ENCODE data around the gene EPHB3.

The EPHB3 gene

GRCh38 chr3:184578218-184578617, 16.6 kb downstream of the EPHB3 start:
- Histone ChIP-seq H2BK15ac (ENCODE audit: low read depth, poor library complexity, severe bottlenecking) (no peak overlapping the region), H3K4ac (ENCODE audit: low read depth in 1 of 2, low read length in 2 of 2) (peak overlapping the region in 1 of 2 experiments; percentile 73), H3K36me3 (ENCODE audit: control insufficient read depth in 1 of 2, insufficient read depth in 2 of 2, low read depth in 1 of 2, low read length in 2 of 2) (peaks cover 7 to 36% of the 10 kb centered on the region in 2 experiments), H3K18ac (ENCODE audit: low read depth in 1 of 2, low read length in 2 of 2) (no peak overlapping the region), H2AK5ac (ENCODE audit: low read length, severe bottlenecking) (no peak overlapping the region), H4K91ac (ENCODE audit: low read length) (peak overlapping the region; percentile 8), H3K4me2 (ENCODE audit: low read length, poor library complexity, severe bottlenecking) (no peak overlapping the region), H2BK5ac (ENCODE audit: low read depth, low read length, poor library complexity, severe bottlenecking) (no peak overlapping the region), H3K23ac (ENCODE audit: low read length in 2 of 2) (no peak overlapping the region), H3K4me3 (ENCODE audit: insufficient read depth in 1 of 2, low read depth in 1 of 2, low read length in 2 of 2) (no peak overlapping the region), H3K27ac (ENCODE audit: low read length, poor library complexity, severe bottlenecking) (no peak overlapping the region), H3K4me1 (ENCODE audit: control insufficient read depth, insufficient read depth, low read depth, low read length) (peaks cover 16% of the 10 kb centered on the region), H3K79me1 (replicated peaks; ENCODE audit: low read length, poor library complexity, severe bottlenecking) (no peaks in the 10 kb centered on the region), H3K27me3 (ENCODE audit: control insufficient read depth in 1 of 2, insufficient read depth in 1 of 2, low read length in 2 of 2) (no peaks in the 10 kb centered on the region), H3K9ac (ENCODE audit: low read length) (no peak overlapping the region), H3K14ac (ENCODE audit: low read length in 2 of 2) (peak overlapping the region in 1 of 2 experiments; percentile 79), H2BK12ac (ENCODE audit: low read length in 2 of 2) (no peak overlapping the region), H4K8ac (ENCODE audit: low read length) (no peak overlapping the region), H2BK120ac (ENCODE audit: low read depth, low read length) (no peak overlapping the region), H3K9me3 (ENCODE audit: control insufficient read depth, low read length) (no peaks in the 10 kb centered on the region), H2AFZ (ENCODE audit: low read depth, low read length) (no peak overlapping the region)
- DNase-seq = no peak
- WGBS = 60% methylated on average over 7 of the region's 7 CpGs

DNA sequence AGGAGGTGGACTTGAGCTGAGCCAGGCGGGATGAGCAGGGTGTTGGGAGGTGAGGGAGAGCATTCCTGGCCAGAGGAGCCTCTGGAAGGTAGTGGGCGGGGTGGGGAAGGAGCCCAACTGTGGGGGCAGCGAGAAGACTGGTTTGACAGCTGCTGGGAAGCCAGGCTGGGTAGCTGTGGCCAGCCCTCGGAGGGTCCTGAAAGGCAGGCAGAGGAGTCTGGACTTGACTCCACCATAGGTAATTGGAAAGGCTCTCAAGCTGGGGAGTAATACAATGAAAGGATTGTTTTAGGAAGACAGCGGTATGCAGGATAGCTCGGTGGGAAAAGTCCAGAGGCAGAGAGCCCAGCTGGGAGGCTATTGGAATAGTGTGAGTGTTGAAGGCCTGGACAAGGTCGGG, 17.2 kb downstream of the EPHB3 start:
- H3K4me1 ChIP-seq (ENCODE audit: control insufficient read depth, insufficient read depth, low read depth, low read length) = peaks cover 18% of the 10 kb centered on the region
- H2BK5ac ChIP-seq (ENCODE audit: low read depth, low read length, poor library complexity, severe bottlenecking) = no peak overlapping the region
- H3K9ac ChIP-seq (ENCODE audit: low read length) = no peak overlapping the region
- no peak overlapping the region for H3K4me3 ChIP-seq (ENCODE audit: insufficient read depth in 1 of 2, low read depth in 1 of 2, low read length in 2 of 2)
- 56% methylated on average over 7 of the region's 7 CpGs for WGBS
- H3K18ac ChIP-seq (ENCODE audit: low read depth in 1 of 2, low read length in 2 of 2) = peak overlapping the region in 1 of 2 experiments; percentile 37
- no peak overlapping the region for H3K23ac ChIP-seq (ENCODE audit: low read length in 2 of 2)
- no peak overlapping the region for H3K14ac ChIP-seq (ENCODE audit: low read length in 2 of 2)
- H3K36me3 ChIP-seq (ENCODE audit: control insufficient read depth in 1 of 2, insufficient read depth in 2 of 2, low read depth in 1 of 2, low read length in 2 of 2) = peaks cover 7 to 36% of the 10 kb centered on the region in 2 experiments
- H2BK120ac ChIP-seq (ENCODE audit: low read depth, low read length) = no peak overlapping the region
- no peak overlapping the region for H3K27ac ChIP-seq (ENCODE audit: low read length, poor library complexity, severe bottlenecking)
- no peak overlapping the region for H4K8ac ChIP-seq (ENCODE audit: low read length)
- H2BK15ac ChIP-seq (ENCODE audit: low read depth, poor library complexity, severe bottlenecking) = peak overlapping the region; percentile 44
- peak overlapping the region in 1 of 2 experiments; percentile 29 for H2BK12ac ChIP-seq (ENCODE audit: low read length in 2 of 2)
- H3K4me2 ChIP-seq (ENCODE audit: low read length, poor library complexity, severe bottlenecking) = no peak overlapping the region
- H2AK5ac ChIP-seq (ENCODE audit: low read length, severe bottlenecking) = no peak overlapping the region
- no peak for DNase-seq
- H4K91ac ChIP-seq (ENCODE audit: low read length) = peak overlapping the region; percentile 21
- no peak overlapping the region for H3K4ac ChIP-seq (ENCODE audit: low read depth in 1 of 2, low read length in 2 of 2)
- no peaks in the 10 kb centered on the region for H3K9me3 ChIP-seq (ENCODE audit: control insufficient read depth, low read length)
- H3K27me3 ChIP-seq (ENCODE audit: control insufficient read depth in 1 of 2, insufficient read depth in 1 of 2, low read length in 2 of 2) = no peaks in the 10 kb centered on the region
- no peaks in the 10 kb centered on the region for H3K79me1 ChIP-seq (replicated peaks; ENCODE audit: low read length, poor library complexity, severe bottlenecking)
- no peak overlapping the region for H2AFZ ChIP-seq (ENCODE audit: low read depth, low read length)

DNA sequence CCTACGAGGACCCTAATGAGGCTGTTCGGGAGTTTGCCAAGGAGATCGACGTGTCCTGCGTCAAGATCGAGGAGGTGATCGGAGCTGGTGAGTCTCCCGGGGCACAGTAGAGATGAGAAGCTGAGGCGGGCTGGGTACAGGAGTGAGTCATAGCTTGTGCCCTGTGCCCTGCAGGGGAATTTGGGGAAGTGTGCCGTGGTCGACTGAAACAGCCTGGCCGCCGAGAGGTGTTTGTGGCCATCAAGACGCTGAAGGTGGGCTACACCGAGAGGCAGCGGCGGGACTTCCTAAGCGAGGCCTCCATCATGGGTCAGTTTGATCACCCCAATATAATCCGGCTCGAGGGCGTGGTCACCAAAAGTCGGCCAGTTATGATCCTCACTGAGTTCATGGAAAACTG, 17.9 kb downstream of the EPHB3 start:
- no peaks in the 10 kb centered on the region for H3K79me1 ChIP-seq (replicated peaks; ENCODE audit: low read length, poor library complexity, severe bottlenecking)
- DNase-seq = no peak
- H3K36me3 ChIP-seq (ENCODE audit: control insufficient read depth in 1 of 2, insufficient read depth in 2 of 2, low read depth in 1 of 2, low read length in 2 of 2) = peaks cover 7 to 36% of the 10 kb centered on the region in 2 experiments
- H3K4me2 ChIP-seq (ENCODE audit: low read length, poor library complexity, severe bottlenecking) = no peak overlapping the region
- H4K8ac ChIP-seq (ENCODE audit: low read length) = no peak overlapping the region
- H3K27me3 ChIP-seq (ENCODE audit: control insufficient read depth in 1 of 2, insufficient read depth in 1 of 2, low read length in 2 of 2) = no peaks in the 10 kb centered on the region
- H2BK5ac ChIP-seq (ENCODE audit: low read depth, low read length, poor library complexity, severe bottlenecking) = no peak overlapping the region
- WGBS = 95% methylated on average over 22 of the region's 22 CpGs
- H2AK5ac ChIP-seq (ENCODE audit: low read length, severe bottlenecking) = no peak overlapping the region
- no peak overlapping the region for H3K27ac ChIP-seq (ENCODE audit: low read length, poor library complexity, severe bottlenecking)
- no peak overlapping the region for H3K23ac ChIP-seq (ENCODE audit: low read length in 2 of 2)
- no peaks in the 10 kb centered on the region for H3K9me3 ChIP-seq (ENCODE audit: control insufficient read depth, low read length)
- H3K4me3 ChIP-seq (ENCODE audit: insufficient read depth in 1 of 2, low read depth in 1 of 2, low read length in 2 of 2) = no peak overlapping the region
- no peak overlapping the region for H3K4ac ChIP-seq (ENCODE audit: low read depth in 1 of 2, low read length in 2 of 2)
- H3K14ac ChIP-seq (ENCODE audit: low read length in 2 of 2) = no peak overlapping the region
- no peak overlapping the region for H2BK15ac ChIP-seq (ENCODE audit: low read depth, poor library complexity, severe bottlenecking)
- peak overlapping the region in 1 of 2 experiments; percentile 31 for H2BK12ac ChIP-seq (ENCODE audit: low read length in 2 of 2)
- H3K9ac ChIP-seq (ENCODE audit: low read length) = no peak overlapping the region
- no peak overlapping the region for H2BK120ac ChIP-seq (ENCODE audit: low read depth, low read length)
- H2AFZ ChIP-seq (ENCODE audit: low read depth, low read length) = no peak overlapping the region
- no peak overlapping the region for H3K18ac ChIP-seq (ENCODE audit: low read depth in 1 of 2, low read length in 2 of 2)
- peaks cover 22% of the 10 kb centered on the region for H3K4me1 ChIP-seq (ENCODE audit: control insufficient read depth, insufficient read depth, low read depth, low read length)
- H4K91ac ChIP-seq (ENCODE audit: low read length) = no peak overlapping the region

DNA sequence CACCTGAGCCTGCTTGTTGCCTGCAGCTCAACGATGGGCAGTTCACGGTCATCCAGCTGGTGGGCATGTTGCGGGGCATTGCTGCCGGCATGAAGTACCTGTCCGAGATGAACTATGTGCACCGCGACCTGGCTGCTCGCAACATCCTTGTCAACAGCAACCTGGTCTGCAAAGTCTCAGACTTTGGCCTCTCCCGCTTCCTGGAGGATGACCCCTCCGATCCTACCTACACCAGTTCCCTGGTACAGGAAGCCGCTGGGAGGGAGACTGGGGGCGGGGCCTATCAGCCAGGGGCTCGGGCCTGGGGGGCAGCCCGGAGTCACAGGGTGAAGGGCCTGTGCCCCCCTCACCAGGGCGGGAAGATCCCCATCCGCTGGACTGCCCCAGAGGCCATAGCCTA, 18.8 kb downstream of the EPHB3 start:
- Histone ChIP-seq H3K23ac (ENCODE audit: low read length in 2 of 2) (no peak overlapping the region), H3K79me1 (replicated peaks; ENCODE audit: low read length, poor library complexity, severe bottlenecking) (no peaks in the 10 kb centered on the region), H3K27me3 (ENCODE audit: control insufficient read depth in 1 of 2, insufficient read depth in 1 of 2, low read length in 2 of 2) (no peaks in the 10 kb centered on the region), H2BK15ac (ENCODE audit: low read depth, poor library complexity, severe bottlenecking) (no peak overlapping the region), H3K18ac (ENCODE audit: low read depth in 1 of 2, low read length in 2 of 2) (no peak overlapping the region), H2BK5ac (ENCODE audit: low read depth, low read length, poor library complexity, severe bottlenecking) (no peak overlapping the region), H3K4me1 (ENCODE audit: control insufficient read depth, insufficient read depth, low read depth, low read length) (peaks cover 21% of the 10 kb centered on the region), H4K8ac (ENCODE audit: low read length) (no peak overlapping the region), H2AFZ (ENCODE audit: low read depth, low read length) (no peak overlapping the region), H3K9me3 (ENCODE audit: control insufficient read depth, low read length) (no peaks in the 10 kb centered on the region), H3K9ac (ENCODE audit: low read length) (no peak overlapping the region), H3K4me3 (ENCODE audit: insufficient read depth in 1 of 2, low read depth in 1 of 2, low read length in 2 of 2) (no peak overlapping the region), H3K27ac (ENCODE audit: low read length, poor library complexity, severe bottlenecking) (no peak overlapping the region), H3K36me3 (ENCODE audit: control insufficient read depth in 1 of 2, insufficient read depth in 2 of 2, low read depth in 1 of 2, low read length in 2 of 2) (peaks cover 7 to 36% of the 10 kb centered on the region in 2 experiments), H4K91ac (ENCODE audit: low read length) (no peak overlapping the region), H2AK5ac (ENCODE audit: low read length, severe bottlenecking) (no peak overlapping the region), H2BK120ac (ENCODE audit: low read depth, low read length) (no peak overlapping the region), H3K4me2 (ENCODE audit: low read length, poor library complexity, severe bottlenecking) (no peak overlapping the region), H3K4ac (ENCODE audit: low read depth in 1 of 2, low read length in 2 of 2) (no peak overlapping the region), H3K14ac (ENCODE audit: low read length in 2 of 2) (no peak overlapping the region), H2BK12ac (ENCODE audit: low read length in 2 of 2) (no peak overlapping the region)
- WGBS = 95% methylated on average over 15 of the region's 16 CpGs
- no peak for DNase-seq
